HepG2 (cell line): ENCODE data around the gene SMTN. TPM values are rescaled to one million over a fixed set of nuclear protein-coding genes. Genes with fewer than 3 reads are reported as not detected.

Source experiments
- HMGA1 ChIP-seq: sonication (generic); formaldehyde crosslinking; conservative IDR thresholded peaks from 2 replicates; pipeline ENCODE4 v1.4.0; 2020; ENCODE audit warnings: missing genetic modification reagents
- ZBTB20 ChIP-seq: sonication (generic); formaldehyde crosslinking; IDR thresholded peaks from 2 replicates; pipeline ENCODE4 v1.8.1; 2023; ENCODE audit warnings: missing genetic modification reagents, low read depth, mild to moderate bottlenecking, borderline replicate concordance
- ZBTB3 ChIP-seq: sonication (generic); formaldehyde crosslinking; IDR thresholded peaks from 2 replicates; pipeline ENCODE4 v1.4.0; 2020; ENCODE audit warnings: low read depth, mild to moderate bottlenecking, moderate library complexity, missing genetic modification reagents, borderline replicate concordance
- ZBTB46 ChIP-seq: sonication (generic); formaldehyde crosslinking; IDR thresholded peaks from 2 replicates; pipeline ENCODE4 v1.4.0; 2020; ENCODE audit warnings: mild to moderate bottlenecking, missing genetic modification reagents, borderline replicate concordance
- ZNF597 ChIP-seq: sonication (generic); formaldehyde crosslinking; IDR thresholded peaks from 2 replicates; pipeline ENCODE4 v1.5.0; 2020; ENCODE audit warnings: missing genetic modification reagents
- polyA plus RNA-seq, 8 experiments: library from polyadenylated mRNA; depleted of rRNA in 3 of 8; stranded (reverse) in 7 of 8; unstranded in 1 of 8; fragments of >200 nt; fragmentation: Illumina TruSeq in 4 of 8; extraction: Trizol in 4 of 8; gene quantifications; 2 replicates each; pipeline versions ENCODE4 v1.2.1 to v1.2.3, GENCODE V29; 2011 to 2016; ENCODE audit warnings: low read depth in 4 of 8, missing spikeins in 1 of 8, mixed read lengths in 1 of 8; ENCODE audit not compliant: insufficient read depth in 1 of 8
- total RNA-seq, 5 experiments: library from RNA; depleted of rRNA; stranded (reverse); fragments of >200 nt; fragmentation: Illumina TruSeq; extraction: Trizol; gene quantifications; 2 replicates each; pipeline ENCODE4 v1.2.3, GENCODE V29; 2016; ENCODE audit warnings: low read depth in 1 of 5
- TF ChIP-seq, protein P1 (sequence below), 2 experiments: fragments of 450-650 bp in 1 of 2; sonication (generic) in 1 of 2; formaldehyde crosslinking in 1 of 2; IDR thresholded peaks; 2 replicates each; pipeline versions ENCODE4 v1.6.1 to v1.8.0; 2016 to 2022; ENCODE audit warnings: antibody characterized with exemption in 1 of 2, mild to moderate bottlenecking in 1 of 2, missing genetic modification reagents in 1 of 2

SMTN gene
- total and polyA plus RNA-seq, 2 of the 13 experiments (the other 11 are each of a cell fraction or from before 2014, with no cell fraction given), result 14.7 to 26.1 TPM

DNA sequence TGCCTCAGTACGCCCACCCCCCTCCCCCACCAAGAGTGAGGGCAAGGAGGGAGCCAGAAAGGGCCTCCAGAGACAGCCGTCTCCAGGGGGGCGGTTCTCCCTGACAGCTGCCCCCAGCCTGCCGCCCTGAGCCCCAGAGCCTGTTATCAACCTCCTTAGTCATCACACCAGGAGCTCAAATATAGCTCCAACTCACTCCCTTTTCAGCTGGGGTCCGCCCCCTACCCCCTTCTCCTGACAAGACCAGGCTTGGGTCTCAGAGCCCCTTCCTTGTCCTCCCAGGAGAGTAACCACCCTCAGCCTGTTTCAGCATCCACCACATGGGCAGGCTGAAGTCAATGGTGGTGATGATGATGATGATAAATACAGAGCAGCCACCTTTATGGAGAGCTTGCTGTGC, 39.1 kb downstream of the SMTN start (continued):
- TF ChIP-seq, protein P1, sequence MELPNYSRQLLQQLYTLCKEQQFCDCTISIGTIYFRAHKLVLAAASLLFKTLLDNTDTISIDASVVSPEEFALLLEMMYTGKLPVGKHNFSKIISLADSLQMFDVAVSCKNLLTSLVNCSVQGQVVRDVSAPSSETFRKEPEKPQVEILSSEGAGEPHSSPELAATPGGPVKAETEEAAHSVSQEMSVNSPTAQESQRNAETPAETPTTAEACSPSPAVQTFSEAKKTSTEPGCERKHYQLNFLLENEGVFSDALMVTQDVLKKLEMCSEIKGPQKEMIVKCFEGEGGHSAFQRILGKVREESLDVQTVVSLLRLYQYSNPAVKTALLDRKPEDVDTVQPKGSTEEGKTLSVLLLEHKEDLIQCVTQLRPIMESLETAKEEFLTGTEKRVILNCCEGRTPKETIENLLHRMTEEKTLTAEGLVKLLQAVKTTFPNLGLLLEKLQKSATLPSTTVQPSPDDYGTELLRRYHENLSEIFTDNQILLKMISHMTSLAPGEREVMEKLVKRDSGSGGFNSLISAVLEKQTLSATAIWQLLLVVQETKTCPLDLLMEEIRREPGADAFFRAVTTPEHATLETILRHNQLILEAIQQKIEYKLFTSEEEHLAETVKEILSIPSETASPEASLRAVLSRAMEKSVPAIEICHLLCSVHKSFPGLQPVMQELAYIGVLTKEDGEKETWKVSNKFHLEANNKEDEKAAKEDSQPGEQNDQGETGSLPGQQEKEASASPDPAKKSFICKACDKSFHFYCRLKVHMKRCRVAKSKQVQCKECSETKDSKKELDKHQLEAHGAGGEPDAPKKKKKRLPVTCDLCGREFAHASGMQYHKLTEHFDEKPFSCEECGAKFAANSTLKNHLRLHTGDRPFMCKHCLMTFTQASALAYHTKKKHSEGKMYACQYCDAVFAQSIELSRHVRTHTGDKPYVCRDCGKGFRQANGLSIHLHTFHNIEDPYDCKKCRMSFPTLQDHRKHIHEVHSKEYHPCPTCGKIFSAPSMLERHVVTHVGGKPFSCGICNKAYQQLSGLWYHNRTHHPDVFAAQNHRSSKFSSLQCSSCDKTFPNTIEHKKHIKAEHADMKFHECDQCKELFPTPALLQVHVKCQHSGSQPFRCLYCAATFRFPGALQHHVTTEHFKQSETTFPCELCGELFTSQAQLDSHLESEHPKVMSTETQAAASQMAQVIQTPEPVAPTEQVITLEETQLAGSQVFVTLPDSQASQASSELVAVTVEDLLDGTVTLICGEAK (IDR thresholded peaks at IDR 0.05), result no peak
- TF ChIP-seq, protein P1 (CRISPR knock-in tag; IDR thresholded peaks at IDR 0.05), result no peak
- no peak for TF ChIP-seq ZNF597 (CRISPR knock-in tag)
- TF ChIP-seq HMGA1 (CRISPR knock-in tag), result no peak
- no peak for TF ChIP-seq ZBTB3 (CRISPR knock-in tag)
- TF ChIP-seq ZBTB20, result no peak
- TF ChIP-seq ZBTB46 (CRISPR knock-in tag), result no peak
